ENCODE measurements around the gene RSPH6A.

DNA sequence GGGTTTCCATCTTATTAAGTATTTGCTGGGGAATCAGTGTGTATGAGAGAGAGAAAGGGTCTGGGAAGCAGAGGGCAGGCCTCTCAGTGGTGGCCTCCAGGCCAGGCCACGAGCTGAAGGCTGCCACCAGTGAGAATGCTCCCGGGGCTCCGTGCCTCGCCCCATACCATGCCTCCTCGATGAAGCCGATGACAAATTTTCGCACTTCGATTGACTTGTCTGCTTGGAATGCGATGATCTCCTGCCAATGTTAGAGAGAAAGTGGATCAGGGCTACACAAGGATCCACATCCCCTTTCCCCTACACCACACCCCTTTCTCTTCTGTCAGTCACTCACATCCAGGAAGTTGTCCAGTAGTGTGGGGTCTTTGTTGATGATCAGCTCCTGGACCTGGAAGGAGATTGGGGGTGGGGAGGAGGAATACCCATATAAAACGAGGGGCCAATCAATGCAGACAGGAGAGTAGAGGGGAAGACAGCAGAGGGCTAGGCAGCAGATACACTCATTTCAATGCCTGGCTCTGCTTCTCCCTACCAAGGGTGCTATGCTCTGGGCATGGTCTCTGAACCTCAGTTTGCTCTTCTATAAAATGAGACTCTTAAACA lies 37.1 kb upstream of the RSPH6A start:
- TF ChIP-seq, protein P1, sequence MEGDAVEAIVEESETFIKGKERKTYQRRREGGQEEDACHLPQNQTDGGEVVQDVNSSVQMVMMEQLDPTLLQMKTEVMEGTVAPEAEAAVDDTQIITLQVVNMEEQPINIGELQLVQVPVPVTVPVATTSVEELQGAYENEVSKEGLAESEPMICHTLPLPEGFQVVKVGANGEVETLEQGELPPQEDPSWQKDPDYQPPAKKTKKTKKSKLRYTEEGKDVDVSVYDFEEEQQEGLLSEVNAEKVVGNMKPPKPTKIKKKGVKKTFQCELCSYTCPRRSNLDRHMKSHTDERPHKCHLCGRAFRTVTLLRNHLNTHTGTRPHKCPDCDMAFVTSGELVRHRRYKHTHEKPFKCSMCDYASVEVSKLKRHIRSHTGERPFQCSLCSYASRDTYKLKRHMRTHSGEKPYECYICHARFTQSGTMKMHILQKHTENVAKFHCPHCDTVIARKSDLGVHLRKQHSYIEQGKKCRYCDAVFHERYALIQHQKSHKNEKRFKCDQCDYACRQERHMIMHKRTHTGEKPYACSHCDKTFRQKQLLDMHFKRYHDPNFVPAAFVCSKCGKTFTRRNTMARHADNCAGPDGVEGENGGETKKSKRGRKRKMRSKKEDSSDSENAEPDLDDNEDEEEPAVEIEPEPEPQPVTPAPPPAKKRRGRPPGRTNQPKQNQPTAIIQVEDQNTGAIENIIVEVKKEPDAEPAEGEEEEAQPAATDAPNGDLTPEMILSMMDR (conservative IDR thresholded peaks at IDR 0.05; ENCODE audit: low read length), result no peak
- TF ChIP-seq EZH2phosphoT487 (IDR thresholded peaks at IDR 0.05; ENCODE audit: borderline replicate concordance), result no peak

All from Loucy (cell line).